Neural crest cell (in vitro differentiated cells): Measurements from ENCODE around the gene PRR14. TPM values are rescaled to one million over a fixed set of nuclear protein-coding genes. Genes with fewer than 3 reads are reported as not detected.

ENCODE experiments used
- DNase-seq: peaks from one replicate; pipeline ENCODE4 v3.0.0; 2021; ENCODE audit warnings: low read depth, mixed read lengths, low spot score
- H3K27ac Mint-ChIP-seq: one replicate; pipeline ENCODE4 v1.8.0; 2021; ENCODE audit warnings: mild to moderate bottlenecking, mixed read lengths; ENCODE audit not compliant: unreplicated experiment
- H3K27me3 Mint-ChIP-seq: 2 replicates; pipeline ENCODE4 v1.8.0; 2021; ENCODE audit warnings: low read depth, mild to moderate bottlenecking, mixed read lengths
- H3K36me3 Mint-ChIP-seq: 2 replicates; pipeline ENCODE4 v1.8.0; 2021; ENCODE audit warnings: low read depth, mild to moderate bottlenecking, mixed read lengths
- H3K4me1 Mint-ChIP-seq: 2 replicates; pipeline ENCODE4 v1.8.0; 2021; ENCODE audit warnings: mixed read lengths
- H3K4me3 Mint-ChIP-seq: one replicate; pipeline ENCODE4 v1.8.0; 2021; ENCODE audit warnings: mild to moderate bottlenecking, mixed read lengths
- H3K9me3 Mint-ChIP-seq: 2 replicates; pipeline ENCODE4 v1.8.0; 2021; ENCODE audit warnings: mixed read lengths
- CTCF ChIP-seq: fragments of 200-600 bp; sonication (generic); conservative IDR thresholded peaks from 2 replicates; pipeline ENCODE4 v1.5.0; 2021; ENCODE audit warnings: antibody characterized with exemption, mild to moderate bottlenecking
- total RNA-seq: library from RNA; stranded (reverse); gene quantifications from 2 replicates; pipeline ENCODE4 v1.2.1, GENCODE V29; 2021

Gene PRR14
- total RNA-seq, 1 donor from 2014 or later: 67.0 TPM

GRCh38 chr16:30615358-30616091 lies 35.2 kb upstream of the PRR14 start:
- no peaks in the 10 kb centered on the region for H3K27me3 Mint-ChIP-seq
- TF ChIP-seq CTCF: peak; percentile 61
- no peak overlapping the region for H3K4me3 Mint-ChIP-seq
- H3K4me1 Mint-ChIP-seq: peaks cover 17% of the 10 kb centered on the region
- H3K9me3 Mint-ChIP-seq: peaks cover 4% of the 10 kb centered on the region
- DNase-seq: peak; percentile 54
- no peaks in the 10 kb centered on the region for H3K36me3 Mint-ChIP-seq
- H3K27ac Mint-ChIP-seq: no peak overlapping the region

GRCh38 chr16:30619202-30619601 lies 31.6 kb upstream of the PRR14 start:
- no peak for DNase-seq
- TF ChIP-seq CTCF: no peak
- peaks cover 4% of the 10 kb centered on the region for H3K9me3 Mint-ChIP-seq
- H3K27ac Mint-ChIP-seq: no peak overlapping the region
- no peaks in the 10 kb centered on the region for H3K27me3 Mint-ChIP-seq
- H3K4me3 Mint-ChIP-seq: no peak overlapping the region
- H3K36me3 Mint-ChIP-seq: no peaks in the 10 kb centered on the region
- H3K4me1 Mint-ChIP-seq: peaks cover 20% of the 10 kb centered on the region

- Mint-ChIP-seq H3K4me1 (peaks cover 20% of the 10 kb centered on the region), H3K4me3 (no peak overlapping the region), H3K9me3 (peaks cover 4% of the 10 kb centered on the region), H3K27ac (no peak overlapping the region), H3K36me3 (no peaks in the 10 kb centered on the region), H3K27me3 (no peaks in the 10 kb centered on the region)
- TF ChIP-seq CTCF: no peak
- DNase-seq: no peak
Measured at GRCh38 chr16:30619638-30620037, 31.1 kb upstream of the PRR14 start.

GRCh38 chr16:30620169-30620568 lies 30.6 kb upstream of the PRR14 start:
- TF ChIP-seq CTCF: no peak
- no peak overlapping the region for H3K27ac Mint-ChIP-seq
- H3K27me3 Mint-ChIP-seq: no peaks in the 10 kb centered on the region
- DNase-seq: no peak
- no peaks in the 10 kb centered on the region for H3K36me3 Mint-ChIP-seq
- H3K4me3 Mint-ChIP-seq: no peak overlapping the region
- peaks cover 4% of the 10 kb centered on the region for H3K9me3 Mint-ChIP-seq
- H3K4me1 Mint-ChIP-seq: peaks cover 20% of the 10 kb centered on the region

GRCh38 chr16:30621765-30622164 lies 29.0 kb upstream of the PRR14 start:
- H3K36me3 Mint-ChIP-seq: no peaks in the 10 kb centered on the region
- peaks cover 20% of the 10 kb centered on the region for H3K4me1 Mint-ChIP-seq
- H3K4me3 Mint-ChIP-seq: no peak overlapping the region
- DNase-seq: no peak
- TF ChIP-seq CTCF: no peak
- no peak overlapping the region for H3K27ac Mint-ChIP-seq
- H3K27me3 Mint-ChIP-seq: no peaks in the 10 kb centered on the region
- peaks cover 4% of the 10 kb centered on the region for H3K9me3 Mint-ChIP-seq
